Natural killer cell treated with Interleukin-12 subunit alpha and Interleukin-12 subunit beta and Interleukin-15 and Interleukin-18, amount 100 ng/mL, for 72 hours (primary cell): ENCODE data around the gene ACOXL. TPM values are rescaled to one million over a fixed set of nuclear protein-coding genes. Genes with fewer than 3 reads are reported as not detected.
A peak's percentile ranks its signal among the peaks of the same experiment; 100 is the strongest.
"Not testable (repeated sequence)": the region's sequence is repeated elsewhere in the genome, so short reads cannot be mapped to it uniquely, and the experiment has no call there.

Experiments used
- ATAC-seq, 2 donors: fragments of 150-1000 bp; cut with Tn5 transposase in 1 of 2; sonication (Bioruptor Pico), chemical (Tn5 transposase) in 1 of 2; 2 replicates each; pipeline ENCODE4 v1.10.0; 2021
- DNase-seq: peaks from one replicate; pipeline ENCODE4 v3.0.0; 2022; ENCODE audit warnings: low spot score
- H3K27ac Mint-ChIP-seq, 2 donors: 1 replicate in 1 of 2; 2 replicates in 1 of 2; pipeline ENCODE4 v1.8.0; 2022; ENCODE audit warnings: mixed read lengths in 2 of 2, mild to moderate bottlenecking in 1 of 2, moderate library complexity in 1 of 2
- H3K27me3 Mint-ChIP-seq, 2 donors: 1 replicate in 1 of 2; 2 replicates in 1 of 2; pipeline ENCODE4 v1.8.0; 2022; ENCODE audit warnings: mixed read lengths in 2 of 2
- H3K36me3 Mint-ChIP-seq: one replicate; pipeline ENCODE4 v1.8.0; 2022; ENCODE audit warnings: mixed read lengths
- H3K4me1 Mint-ChIP-seq, 2 donors: 1 replicate in 1 of 2; 2 replicates in 1 of 2; pipeline ENCODE4 v1.8.0; 2022; ENCODE audit warnings: low read depth in 2 of 2, mixed read lengths in 2 of 2, mild to moderate bottlenecking in 1 of 2
- H3K4me3 Mint-ChIP-seq: one replicate; pipeline ENCODE4 v1.8.0; 2022; ENCODE audit warnings: mixed read lengths
- H3K9me3 Mint-ChIP-seq: 2 replicates; pipeline ENCODE4 v1.8.0; 2022; ENCODE audit warnings: mixed read lengths
- total RNA-seq, 2 donors: library from RNA; stranded (reverse); gene quantifications; one replicate each; pipeline ENCODE4 v1.2.3, GENCODE V29; 2022

The ACOXL gene
- total RNA-seq, 2 donors from 2014 or later, result 1.4 to 2.5 TPM

- ATAC-seq, result no peak
- no peak overlapping the region for H3K27ac Mint-ChIP-seq
- DNase-seq, result no peak
- peaks cover 5 to 13% of the 10 kb centered on the region in 2 donors for H3K27me3 Mint-ChIP-seq
- H3K9me3 Mint-ChIP-seq, result peaks cover 4% of the 10 kb centered on the region
- H3K36me3 Mint-ChIP-seq, result peaks cover 20% of the 10 kb centered on the region
- H3K4me1 Mint-ChIP-seq, result no peaks in the 10 kb centered on the region
- no peak overlapping the region for H3K4me3 Mint-ChIP-seq
Measured at GRCh38 chr2:111071600-111072171, 339.3 kb downstream of the ACOXL start.

GRCh38 chr2:111072220-111072871 is 340.0 kb downstream of the ACOXL start:
- peaks cover 24% of the 10 kb centered on the region for H3K36me3 Mint-ChIP-seq

GRCh38 chr2:111082659-111083058 is 350.3 kb downstream of the ACOXL start:
- ATAC-seq, H3K4me3 Mint-ChIP-seq, H3K27ac Mint-ChIP-seq, H3K4me1 Mint-ChIP-seq, DNase-seq, H3K9me3 Mint-ChIP-seq: not testable (repeated sequence)
- peaks cover 27% of the 10 kb centered on the region for H3K36me3 Mint-ChIP-seq
- H3K27me3 Mint-ChIP-seq, result peaks cover 58 to 69% of the 10 kb centered on the region in 2 donors

More at GRCh38 chr2:111072220-111072871, 340.0 kb downstream of the ACOXL start:
- Mint-ChIP-seq H3K4me1 (no peaks in the 10 kb centered on the region), H3K27ac (no peak overlapping the region), H3K27me3 (peaks cover 8 to 20% of the 10 kb centered on the region in 2 donors), H3K4me3 (no peak overlapping the region), H3K9me3 (peaks cover 4% of the 10 kb centered on the region)
- ATAC-seq (no peak), DNase-seq (no peak)

GRCh38 chr2:111091811-111092211 is 359.4 kb downstream of the ACOXL start:
- no peak for DNase-seq
- no peak overlapping the region for H3K27ac Mint-ChIP-seq

GRCh38 chr2:111094691-111095090 is 362.3 kb downstream of the ACOXL start:
- no peaks in the 10 kb centered on the region for H3K36me3 Mint-ChIP-seq
- H3K27ac Mint-ChIP-seq, result no peak overlapping the region
- no peaks in the 10 kb centered on the region for H3K9me3 Mint-ChIP-seq
- H3K4me1 Mint-ChIP-seq, result peaks cover 8 to 9% of the 10 kb centered on the region in 2 donors
- ATAC-seq (no peak), DNase-seq (no peak)
- H3K27me3 Mint-ChIP-seq, result peaks cover 24 to 27% of the 10 kb centered on the region in 2 donors
- H3K4me3 Mint-ChIP-seq, result no peak overlapping the region

More at GRCh38 chr2:111091811-111092211, 359.4 kb downstream of the ACOXL start:
- peaks cover 8 to 9% of the 10 kb centered on the region in 2 donors for H3K4me1 Mint-ChIP-seq
- H3K27me3 Mint-ChIP-seq, result peaks cover 26 to 30% of the 10 kb centered on the region in 2 donors
- peak; percentile 77 to 96 for ATAC-seq
- H3K36me3 Mint-ChIP-seq, result no peaks in the 10 kb centered on the region
- no peaks in the 10 kb centered on the region for H3K9me3 Mint-ChIP-seq
- H3K4me3 Mint-ChIP-seq, result peak overlapping the region; percentile 0

GRCh38 chr2:111095434-111095833 is 363.1 kb downstream of the ACOXL start:
- Mint-ChIP-seq H3K36me3 (no peaks in the 10 kb centered on the region), H3K27ac (no peak overlapping the region), H3K4me3 (no peak overlapping the region), H3K9me3 (no peaks in the 10 kb centered on the region), H3K27me3 (peaks cover 22% of the 10 kb centered on the region in 2 donors), H3K4me1 (peaks cover 15% of the 10 kb centered on the region in 2 donors)
- DNase-seq (no peak), ATAC-seq (no peak)

- Mint-ChIP-seq H3K27ac (no peak overlapping the region), H3K27me3 (peaks cover 15 to 18% of the 10 kb centered on the region in 2 donors), H3K4me3 (no peak overlapping the region), H3K36me3 (peaks cover 5% of the 10 kb centered on the region), H3K9me3 (no peaks in the 10 kb centered on the region), H3K4me1 (peaks cover 14 to 25% of the 10 kb centered on the region in 2 donors)
- no peak for ATAC-seq
- no peak for DNase-seq
Measured at GRCh38 chr2:111099402-111099801, 367.0 kb downstream of the ACOXL start.

- Mint-ChIP-seq H3K4me3 (peak overlapping the region; percentile 59), H3K9me3 (no peaks in the 10 kb centered on the region), H3K27me3 (peaks cover 9 to 18% of the 10 kb centered on the region in 2 donors), H3K36me3 (peaks cover 5% of the 10 kb centered on the region), H3K4me1 (peaks cover 14 to 25% of the 10 kb centered on the region in 2 donors), H3K27ac (peak overlapping the region; percentile 69 to 85)
- ATAC-seq (peak; percentile 67 to 79), DNase-seq (no peak)
Measured at GRCh38 chr2:111100087-111100764, 367.9 kb downstream of the ACOXL start.

- H3K4me1 Mint-ChIP-seq, result peaks cover 14 to 25% of the 10 kb centered on the region in 2 donors
- H3K27ac Mint-ChIP-seq, result peak overlapping the region; percentile 69 to 85
- peaks cover 5% of the 10 kb centered on the region for H3K36me3 Mint-ChIP-seq
- H3K9me3 Mint-ChIP-seq, result no peaks in the 10 kb centered on the region
- H3K4me3 Mint-ChIP-seq, result peak overlapping the region; percentile 59
- H3K27me3 Mint-ChIP-seq, result peaks cover 12 to 20% of the 10 kb centered on the region in 2 donors
- DNase-seq, result no peak
- peak; percentile 93 for ATAC-seq
Measured at GRCh38 chr2:111100765-111101162, 368.4 kb downstream of the ACOXL start.

- no peak overlapping the region for H3K27ac Mint-ChIP-seq
- peaks cover 14 to 31% of the 10 kb centered on the region in 2 donors for H3K4me1 Mint-ChIP-seq
- peaks cover 20 to 29% of the 10 kb centered on the region in 2 donors for H3K27me3 Mint-ChIP-seq
- H3K4me3 Mint-ChIP-seq, result peak overlapping the region; percentile 3
- ATAC-seq, result peak in 1 of 2 donors; percentile 54
- DNase-seq, result no peak
- H3K9me3 Mint-ChIP-seq, result no peaks in the 10 kb centered on the region
- peaks cover 5% of the 10 kb centered on the region for H3K36me3 Mint-ChIP-seq
Measured at GRCh38 chr2:111101592-111101991, 369.2 kb downstream of the ACOXL start.

- H3K4me3 Mint-ChIP-seq, result peak overlapping the region; percentile 3
- H3K27ac Mint-ChIP-seq, result no peak overlapping the region
- DNase-seq, result no peak
- peaks cover 20 to 29% of the 10 kb centered on the region in 2 donors for H3K27me3 Mint-ChIP-seq
- peaks cover 5% of the 10 kb centered on the region for H3K36me3 Mint-ChIP-seq
- ATAC-seq, result no peak
- no peaks in the 10 kb centered on the region for H3K9me3 Mint-ChIP-seq
- peaks cover 14 to 33% of the 10 kb centered on the region in 2 donors for H3K4me1 Mint-ChIP-seq
Measured at GRCh38 chr2:111102216-111102615, 369.8 kb downstream of the ACOXL start.

GRCh38 chr2:111105926-111106325 is 373.6 kb downstream of the ACOXL start:
- no peak for DNase-seq
- H3K9me3 Mint-ChIP-seq, result no peaks in the 10 kb centered on the region
- H3K4me3 Mint-ChIP-seq, result no peak overlapping the region
- ATAC-seq, result no peak
- H3K27ac Mint-ChIP-seq, result no peak overlapping the region
- peaks cover 10% of the 10 kb centered on the region for H3K36me3 Mint-ChIP-seq
- H3K4me1 Mint-ChIP-seq, result peaks cover 3 to 21% of the 10 kb centered on the region in 2 donors
- peaks cover 26 to 28% of the 10 kb centered on the region in 2 donors for H3K27me3 Mint-ChIP-seq

- DNase-seq (no peak), ATAC-seq (peak in 1 of 2 donors; percentile 48)
- Mint-ChIP-seq H3K9me3 (no peaks in the 10 kb centered on the region), H3K36me3 (peaks cover 7% of the 10 kb centered on the region), H3K27ac (no peak overlapping the region), H3K4me3 (no peak overlapping the region), H3K4me1 (peaks cover 0 to 14% of the 10 kb centered on the region in 2 donors), H3K27me3 (peaks cover 25 to 28% of the 10 kb centered on the region in 2 donors)
Measured at GRCh38 chr2:111106706-111107105, 374.3 kb downstream of the ACOXL start.
